K562 (cell line): Measurements from ENCODE around the gene ADD2.

Experiments
- ATF6 ChIP-seq: sonication (generic); formaldehyde crosslinking; IDR thresholded peaks from 2 replicates; pipeline ENCODE4 v1.4.0; 2020; ENCODE audit warnings: mild to moderate bottlenecking, missing genetic modification reagents
- CTCF ChIP-seq, 3 experiments: IDR thresholded peaks in 2 of 3; conservative IDR thresholded peaks in 1 of 3; 2 replicates each; pipeline ENCODE4 v1.5.1; 2011 to 2012; ENCODE audit warnings: low read length in 3 of 3, mild to moderate bottlenecking in 3 of 3, control low read depth in 2 of 3, improper control_type of control experiment in 1 of 3, inconsistent platforms in 1 of 3, low read depth in 1 of 3, mixed read lengths in 1 of 3, moderate library complexity in 1 of 3; ENCODE audit not compliant: insufficient read depth in 2 of 3
- GMEB1 ChIP-seq: fragments of 250-450 bp; sonication (Bioruptor Pico); IDR thresholded peaks from 2 replicates; pipeline ENCODE4 v1.4.0; 2020; ENCODE audit warnings: mild to moderate bottlenecking
- ZBTB17 ChIP-seq: fragments of 450-650 bp; formaldehyde crosslinking; IDR thresholded peaks from 2 replicates; pipeline ENCODE4 v1.4.0; 2020; ENCODE audit warnings: mild to moderate bottlenecking
- ZNF140 ChIP-seq: fragments of 250-450 bp; sonication (Bioruptor Pico); IDR thresholded peaks from 2 replicates; pipeline ENCODE4 v1.8.0; 2021; ENCODE audit warnings: moderate library complexity, mild to moderate bottlenecking, inconsistent platforms

- TF ChIP-seq ZBTB17 (CRISPR knock-in tag) (no peak), GMEB1 (CRISPR knock-in tag) (no peak), CTCF (IDR thresholded peaks at IDR 0.05 in 2 of 3, conservative IDR thresholded peaks at IDR 0.05 in 1 of 3; ENCODE audit: insufficient read depth in 2 of 3, low read depth in 1 of 3, low read length in 3 of 3) (no peak), ZNF140 (CRISPR knock-in tag) (no peak), ATF6 (CRISPR knock-in tag) (no peak)
Observed at GRCh38 chr2:70752396-70752795, 15.6 kb downstream of the ADD2 start.
